22Rv1 (cell line): ENCODE measurements around the gene SH3RF3.

Source experiments
- CTCF ChIP-seq: fragments of 450-650 bp; IDR thresholded peaks from 2 replicates; pipeline ENCODE4 v1.5.1; 2017; ENCODE audit warnings: mild to moderate bottlenecking
- ZFX ChIP-seq: fragments of 450-650 bp; IDR thresholded peaks from 2 replicates; pipeline ENCODE4 v1.6.1; 2017; ENCODE audit warnings: antibody characterized with exemption, borderline replicate concordance

- TF ChIP-seq CTCF (no peak), ZFX (no peak)
Observed at GRCh38 chr2:109450574-109451273, 321.7 kb downstream of the SH3RF3 start.
